ENCODE data around the gene FOXN3. TPM values are rescaled to one million over a fixed set of nuclear protein-coding genes. Genes with fewer than 3 reads are reported as not detected.

FOXN3 gene
- total RNA-seq, 1 donor from 2014 or later: 127 TPM

DNA sequence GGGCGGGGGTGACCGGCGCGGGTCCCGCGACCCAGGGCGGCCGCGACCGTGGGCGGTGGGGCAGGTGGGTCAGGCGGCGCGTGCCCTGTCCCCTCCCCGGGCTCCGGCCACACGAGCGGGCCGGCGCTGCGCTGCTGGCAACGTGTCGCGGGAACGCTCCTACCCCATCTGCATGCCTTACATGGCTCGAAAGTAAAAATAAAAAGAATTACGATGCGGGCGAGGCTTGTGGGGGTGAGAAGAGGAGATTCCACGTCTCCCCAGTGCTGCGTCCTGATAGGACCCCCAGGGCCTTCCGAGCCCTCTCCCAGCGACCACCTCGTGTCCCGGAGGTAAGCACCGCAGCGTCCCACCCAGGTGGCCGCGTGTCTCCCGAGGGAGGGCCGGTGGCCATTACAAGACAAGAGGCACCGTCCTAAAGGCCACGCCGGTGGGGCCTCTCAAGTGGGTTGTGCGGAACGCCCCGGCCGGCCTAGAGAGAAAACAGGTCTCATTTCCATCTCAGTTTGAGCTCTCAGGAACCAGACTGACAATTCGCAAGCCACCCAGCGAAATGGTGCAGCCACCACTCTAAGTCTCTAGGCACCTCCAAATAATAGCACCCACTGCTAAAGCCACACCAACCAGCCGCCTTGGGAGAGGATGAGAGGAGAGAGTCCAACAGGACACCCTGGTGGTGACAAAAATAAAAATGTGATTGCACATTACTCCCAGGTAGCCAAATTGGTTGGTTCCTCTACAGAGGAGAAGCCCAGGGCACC is 612 bp upstream of the FOXN3 start:
- DNase-seq (ENCODE audit: missing footprints): peak; percentile 83
- intact Hi-C loops (cut with DNase I): loop anchor here (1.0 to 10.0 kb wide), 9 partner anchors 110 to 487 kb away; no protein-coding TSS in a partner anchor
- peak; percentile 45 for ATAC-seq

GRCh38 chr14:89416002-89416995 is 734 bp downstream of the FOXN3 start:
- intact Hi-C loops (cut with DNase I): loop anchor here (2.0 to 10.0 kb wide), 7 partner anchors 109 to 489 kb away; no protein-coding TSS in a partner anchor
- ATAC-seq (peak; percentile 86), DNase-seq (ENCODE audit: missing footprints) (peak; percentile 97)

DNA sequence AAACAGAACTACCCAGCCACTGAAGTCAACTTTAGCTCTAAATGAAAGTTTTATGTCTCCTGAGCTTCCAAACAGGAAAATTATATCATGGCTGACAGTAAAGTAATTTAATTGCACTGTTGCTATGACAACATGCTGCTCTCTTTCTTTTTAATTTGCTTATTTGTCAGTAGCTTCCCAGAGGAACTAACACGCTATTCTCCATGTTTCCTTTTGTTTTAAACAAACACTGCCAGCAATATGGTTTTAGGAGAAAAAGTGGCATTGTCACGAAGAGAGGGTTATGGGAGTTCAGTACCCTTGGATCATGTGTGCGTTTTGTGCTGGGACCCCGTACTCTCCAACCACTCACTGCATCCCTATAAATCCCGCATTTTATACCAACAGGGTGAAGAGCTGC is 1.9 kb downstream of the FOXN3 start:
- ATAC-seq (no peak), DNase-seq (ENCODE audit: missing footprints) (no peak)
- intact Hi-C loops (cut with DNase I): loop anchor here (5.0 to 10.0 kb wide), 6 partner anchors 108 to 490 kb away; no protein-coding TSS in a partner anchor

DNA sequence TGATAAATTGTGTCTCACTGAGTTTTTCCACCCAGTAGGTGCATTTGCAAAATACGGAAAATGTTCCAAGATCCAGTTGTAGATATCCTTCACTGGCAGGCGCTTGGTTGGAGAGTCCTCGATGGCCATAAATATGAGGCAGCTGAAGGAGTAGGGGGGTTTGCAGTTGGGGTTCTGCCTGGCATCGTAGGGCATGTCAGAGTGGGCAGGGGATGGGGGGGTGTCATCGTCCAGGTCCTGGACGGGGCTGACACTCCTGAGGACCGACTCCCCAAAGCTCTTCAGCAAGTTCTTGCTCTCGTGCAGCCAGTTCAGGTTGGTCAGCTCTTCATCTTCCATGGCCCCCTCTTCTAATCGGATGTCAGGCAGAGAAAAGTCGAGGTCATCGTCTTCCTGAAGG is 5.1 kb downstream of the FOXN3 start:
- DNase-seq (ENCODE audit: missing footprints) (no peak), ATAC-seq (no peak)
- intact Hi-C loops (cut with DNase I): loop anchor here (10.0 kb wide), 1 partner anchor 493 kb away; no protein-coding TSS in a partner anchor

GRCh38 chr14:89409961-89410360 is 7.1 kb downstream of the FOXN3 start:
- ATAC-seq (no peak), DNase-seq (ENCODE audit: missing footprints) (no peak)
- intact Hi-C loops (cut with DNase I): loop anchor here (10.0 kb wide), 1 partner anchor 495 kb away; no protein-coding TSS in a partner anchor

DNA sequence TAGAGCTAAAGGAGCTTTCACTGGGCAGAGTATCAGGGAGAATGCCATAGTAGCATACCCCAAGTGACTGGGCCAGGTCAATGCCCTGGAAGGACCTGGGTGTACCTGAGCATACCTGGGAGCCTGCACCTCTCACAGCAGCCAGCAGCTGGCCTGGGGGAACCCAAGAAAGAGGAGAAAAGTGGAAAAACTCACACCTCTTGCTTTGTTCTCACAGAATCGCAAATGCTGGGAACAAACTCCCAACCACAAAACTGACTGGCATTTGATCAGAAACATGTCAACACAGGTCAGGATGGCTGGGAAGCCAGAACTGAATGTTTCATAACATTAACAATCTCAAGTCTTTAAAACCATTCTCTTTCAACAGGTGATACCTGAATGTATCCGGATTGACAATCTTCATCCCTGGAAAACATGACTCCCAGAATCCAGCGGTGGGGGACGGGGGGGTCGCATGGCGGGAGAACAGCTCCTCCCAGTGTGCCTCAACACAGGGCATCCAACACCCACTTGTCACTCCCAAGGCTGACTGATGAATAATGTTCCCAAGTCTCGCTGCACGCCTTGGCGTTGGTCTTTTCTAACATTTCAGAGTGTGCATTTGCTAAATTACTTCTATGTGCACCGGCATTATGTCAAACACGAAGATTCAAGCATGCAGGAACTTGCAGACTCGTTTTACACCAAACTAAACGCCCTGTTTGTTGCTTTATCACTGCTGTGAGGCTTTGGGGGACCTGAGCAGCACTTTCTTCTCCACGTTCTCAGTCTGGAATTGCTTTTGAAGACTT is 7.9 kb downstream of the FOXN3 start:
- intact Hi-C loops (cut with DNase I): no loop called here
- ATAC-seq: no peak
- no peak for DNase-seq (ENCODE audit: missing footprints)

DNA sequence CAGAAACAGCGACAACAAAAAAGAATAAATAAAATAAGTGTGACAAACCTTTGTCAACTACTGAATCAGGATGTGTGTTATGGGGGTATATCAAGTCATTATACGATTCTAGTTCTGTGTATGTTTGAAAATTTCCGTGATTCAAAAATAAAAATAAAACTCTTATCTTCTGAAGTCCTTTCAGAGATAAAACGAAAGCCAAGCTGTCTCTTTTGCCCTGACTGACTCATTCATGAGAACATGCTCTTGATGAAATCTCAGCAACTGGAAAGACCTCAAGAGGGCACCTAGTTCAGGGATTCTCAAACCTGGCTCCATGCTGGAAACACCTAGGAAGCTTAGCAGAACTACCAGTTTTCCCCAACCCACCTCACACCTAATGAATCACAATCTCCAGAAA is 9.2 kb downstream of the FOXN3 start:
- intact Hi-C loops (cut with DNase I): no loop called here
- DNase-seq (ENCODE audit: missing footprints) (no peak), ATAC-seq (no peak)

DNA sequence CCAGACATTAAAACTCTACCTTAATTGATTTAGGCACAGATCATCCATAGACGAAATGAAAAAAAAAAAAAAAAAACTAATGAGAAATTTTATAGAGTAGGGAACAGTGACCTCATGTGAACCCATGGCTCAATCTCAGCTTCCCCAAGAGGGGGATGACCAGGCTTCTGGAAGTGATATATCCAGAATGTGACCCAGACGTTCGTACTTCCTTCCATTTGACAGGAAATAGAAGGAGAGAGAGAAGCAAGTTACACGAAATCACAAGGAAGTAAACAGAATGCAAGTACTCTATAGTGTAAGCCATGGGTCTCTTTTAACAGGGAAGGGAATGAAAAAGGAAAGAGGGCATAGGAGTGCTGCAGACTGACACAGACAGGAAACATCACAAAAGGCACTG is 10.1 kb downstream of the FOXN3 start:
- ATAC-seq: no peak
- intact Hi-C loops (cut with DNase I): no loop called here

GRCh38 chr14:89406361-89406760 is 10.7 kb downstream of the FOXN3 start:
- intact Hi-C loops (cut with DNase I): no loop called here
- ATAC-seq (no peak), DNase-seq (ENCODE audit: missing footprints) (no peak)

More for the DNA sequence above, 10.1 kb downstream of the FOXN3 start:
- DNase-seq (ENCODE audit: missing footprints): no peak

GRCh38 chr14:89405712-89406111 is 11.3 kb downstream of the FOXN3 start:
- intact Hi-C loops (cut with DNase I): no loop called here
- DNase-seq (ENCODE audit: missing footprints) (no peak), ATAC-seq (no peak)

- intact Hi-C loops (cut with DNase I): no loop called here
- DNase-seq (ENCODE audit: missing footprints) (no peak), ATAC-seq (no peak)
Observed at GRCh38 chr14:89402363-89402762, 14.7 kb downstream of the FOXN3 start.

GRCh38 chr14:89401761-89402160 is 15.3 kb downstream of the FOXN3 start:
- no peak for ATAC-seq
- intact Hi-C loops (cut with DNase I): no loop called here
- no peak for DNase-seq (ENCODE audit: missing footprints)

- intact Hi-C loops (cut with DNase I): no loop called here
Observed at GRCh38 chr14:89401241-89401640, 15.8 kb downstream of the FOXN3 start.

GRCh38 chr14:89400529-89400928 is 16.5 kb downstream of the FOXN3 start:
- ATAC-seq: no peak
- DNase-seq (ENCODE audit: missing footprints): no peak
- intact Hi-C loops (cut with DNase I): no loop called here

More at GRCh38 chr14:89401241-89401640, 15.8 kb downstream of the FOXN3 start:
- DNase-seq (ENCODE audit: missing footprints) (no peak), ATAC-seq (no peak)

DNA sequence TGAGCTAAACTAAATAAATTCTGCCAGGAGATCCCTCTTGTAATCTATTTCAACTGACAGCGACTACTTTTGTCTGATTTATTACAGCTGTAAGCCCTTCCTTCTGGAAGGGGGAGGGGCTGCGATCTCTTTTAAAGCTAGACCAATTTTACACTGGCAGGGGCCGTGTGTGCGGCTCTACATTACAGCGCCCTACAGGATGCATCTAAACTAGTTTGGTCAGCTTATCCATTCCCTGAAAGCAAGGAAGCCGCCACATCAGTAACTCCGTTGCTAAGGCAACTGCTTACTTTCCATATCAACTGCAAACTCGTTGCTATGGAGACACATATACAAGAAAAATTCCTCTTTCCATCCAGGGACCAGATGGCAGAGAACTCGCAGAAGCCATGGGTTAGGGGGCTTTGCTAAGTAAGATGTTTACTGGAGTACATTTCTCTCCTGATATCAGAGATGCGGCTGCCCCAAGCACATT is 17.4 kb downstream of the FOXN3 start:
- ATAC-seq (peak; percentile 61), DNase-seq (ENCODE audit: missing footprints) (no peak)
- intact Hi-C loops (cut with DNase I): no loop called here

DNA sequence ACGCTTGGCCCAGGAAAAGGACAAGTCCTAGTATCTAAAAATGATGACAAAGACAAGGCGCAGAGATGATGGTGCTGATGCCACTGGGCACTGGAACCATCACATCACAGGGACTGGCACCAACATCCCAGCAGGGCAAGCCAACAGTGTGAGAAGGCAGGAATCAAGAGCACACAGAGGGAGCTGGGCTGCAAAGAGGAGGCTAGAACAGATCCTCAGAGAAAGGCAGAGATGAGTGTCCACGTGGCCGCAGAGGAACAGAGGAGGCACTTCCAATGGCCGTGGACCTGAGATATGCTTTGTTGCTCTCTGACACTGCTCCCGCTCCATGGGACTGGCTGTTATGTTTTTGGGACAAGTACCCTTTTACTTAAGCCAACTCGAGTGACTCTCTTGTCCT is 17.9 kb downstream of the FOXN3 start:
- intact Hi-C loops (cut with DNase I): no loop called here
- peak; percentile 47 for ATAC-seq
- DNase-seq (ENCODE audit: missing footprints): no peak

DNA sequence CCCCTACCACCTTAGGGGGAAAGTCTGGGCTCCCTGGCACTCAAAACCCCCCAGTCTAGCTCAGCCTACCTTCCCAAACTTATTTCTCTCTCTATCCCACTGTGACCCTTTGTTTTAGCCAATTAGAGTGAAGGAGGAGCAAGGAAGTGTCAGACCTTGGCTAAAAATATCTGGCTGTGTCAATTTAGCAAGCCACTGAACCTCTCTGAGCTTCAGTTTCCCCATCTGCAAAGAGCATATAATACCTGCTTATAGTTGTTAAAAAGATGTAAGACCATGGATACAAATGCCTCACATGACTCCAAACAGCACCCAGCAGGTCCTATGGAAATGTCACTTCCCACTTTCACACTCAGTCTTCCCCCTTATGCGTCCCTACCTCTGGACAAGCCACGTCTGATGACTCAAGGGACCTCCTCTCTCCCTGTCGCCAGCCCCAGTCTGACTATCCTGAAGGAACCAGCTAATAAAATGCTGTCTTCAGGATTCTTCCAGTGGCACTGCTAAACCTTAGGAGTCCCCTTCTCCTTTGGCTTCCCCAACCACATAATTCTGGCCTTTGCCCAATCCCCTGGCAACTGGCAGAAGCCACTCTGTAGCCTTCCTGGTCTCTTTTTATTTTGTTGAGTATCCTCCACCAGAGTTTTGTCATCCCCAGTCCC is 19.3 kb downstream of the FOXN3 start:
- no peak for ATAC-seq
- DNase-seq (ENCODE audit: missing footprints): no peak
- intact Hi-C loops (cut with DNase I): no loop called here

GRCh38 chr14:89394972-89395371 is 22.1 kb downstream of the FOXN3 start:
- intact Hi-C loops (cut with DNase I): no loop called here
- ATAC-seq (no peak), DNase-seq (ENCODE audit: missing footprints) (no peak)
